ENCODE measurements around the gene PANK4.
"Not testable (repeated sequence)": the region's sequence is repeated elsewhere in the genome, so short reads cannot be mapped to it uniquely, and the experiment has no call there.

Gene PANK4

GRCh38 chr1:2473198-2473597 is 53.2 kb downstream of the PANK4 start:
- DNase-seq, result no peak

DNA sequence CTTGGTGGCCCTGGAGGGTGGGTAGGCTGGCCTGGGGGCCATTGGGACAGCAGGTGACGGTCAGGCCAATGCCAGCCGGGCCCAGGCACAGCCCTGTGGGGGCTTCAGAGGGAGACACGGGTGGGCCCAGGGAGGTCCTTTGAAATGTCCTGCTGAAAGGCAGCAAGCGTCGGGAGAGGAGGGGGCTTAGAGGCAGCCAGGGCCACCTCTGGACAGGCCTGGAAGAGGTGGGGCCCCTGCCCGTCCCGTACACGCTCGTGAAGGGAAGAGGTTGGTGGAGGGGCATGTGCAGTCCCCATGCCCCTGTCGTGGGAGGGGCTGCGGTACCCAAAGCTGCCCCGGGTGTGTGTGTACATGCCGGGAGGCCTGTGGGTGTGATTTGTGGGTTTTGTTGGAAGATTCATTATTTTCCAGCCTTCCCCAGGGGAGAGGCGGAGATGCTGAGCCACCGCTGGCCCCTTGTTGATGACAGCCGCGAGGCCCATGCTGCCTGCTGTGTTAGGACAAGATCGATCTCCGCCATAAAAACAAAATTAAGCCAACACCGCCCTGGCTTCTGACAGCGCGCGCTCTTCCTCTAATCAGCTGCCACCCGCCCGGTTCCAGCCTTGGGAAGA is 53.7 kb downstream of the PANK4 start:
- DNase-seq, result no peak

GRCh38 chr1:2472109-2472508 is 54.3 kb downstream of the PANK4 start:
- no peak for DNase-seq

- no peak for DNase-seq
These were observed 54.8 kb downstream of the PANK4 start for GRCh38 chr1:2471587-2472001.

GRCh38 chr1:2471159-2471471 is 55.3 kb downstream of the PANK4 start:
- DNase-seq, result no peak

DNA sequence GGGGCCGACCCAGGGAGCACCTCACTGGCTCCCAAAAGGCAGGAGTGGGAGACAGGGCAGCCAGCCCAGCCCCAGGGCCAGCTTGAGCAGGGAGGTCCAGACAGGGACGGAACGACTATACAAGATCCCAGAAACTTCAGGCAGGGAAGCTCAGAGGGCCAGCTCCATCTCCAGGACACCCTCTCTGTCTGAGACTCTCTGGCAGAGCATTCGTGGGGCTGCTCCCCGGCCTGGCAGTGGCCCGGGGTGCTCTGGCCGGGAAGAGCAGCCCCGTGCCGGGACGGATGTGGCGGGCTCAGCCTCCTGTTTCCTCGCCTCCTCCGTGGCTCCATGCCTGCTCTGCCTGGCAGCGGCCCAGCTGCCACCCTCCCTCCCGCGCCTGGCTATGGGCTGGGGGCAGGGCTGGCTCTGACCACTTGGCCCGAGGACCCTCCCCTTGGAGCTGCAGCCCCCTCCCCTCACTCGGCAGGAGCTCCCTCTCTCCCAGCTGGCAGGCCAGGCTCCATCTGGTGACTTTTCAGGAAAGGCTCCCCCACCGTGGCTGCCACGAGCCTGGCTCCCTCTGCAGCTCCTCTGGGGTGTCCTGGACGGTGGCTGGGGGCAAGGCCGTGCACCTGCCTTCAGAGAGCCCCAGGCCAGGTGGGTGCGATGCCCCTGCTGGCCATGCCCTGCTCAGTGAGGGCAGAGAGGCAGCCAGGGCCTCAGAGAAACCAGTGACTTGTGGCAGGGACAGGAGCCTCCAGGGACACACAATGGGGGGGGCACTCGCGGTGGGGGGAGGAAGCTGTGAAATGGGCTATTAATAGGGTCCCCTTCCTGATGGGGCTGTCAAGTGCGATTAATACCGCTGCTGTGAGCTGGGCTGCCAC is 55.9 kb downstream of the PANK4 start:
- no peak for DNase-seq

DNA sequence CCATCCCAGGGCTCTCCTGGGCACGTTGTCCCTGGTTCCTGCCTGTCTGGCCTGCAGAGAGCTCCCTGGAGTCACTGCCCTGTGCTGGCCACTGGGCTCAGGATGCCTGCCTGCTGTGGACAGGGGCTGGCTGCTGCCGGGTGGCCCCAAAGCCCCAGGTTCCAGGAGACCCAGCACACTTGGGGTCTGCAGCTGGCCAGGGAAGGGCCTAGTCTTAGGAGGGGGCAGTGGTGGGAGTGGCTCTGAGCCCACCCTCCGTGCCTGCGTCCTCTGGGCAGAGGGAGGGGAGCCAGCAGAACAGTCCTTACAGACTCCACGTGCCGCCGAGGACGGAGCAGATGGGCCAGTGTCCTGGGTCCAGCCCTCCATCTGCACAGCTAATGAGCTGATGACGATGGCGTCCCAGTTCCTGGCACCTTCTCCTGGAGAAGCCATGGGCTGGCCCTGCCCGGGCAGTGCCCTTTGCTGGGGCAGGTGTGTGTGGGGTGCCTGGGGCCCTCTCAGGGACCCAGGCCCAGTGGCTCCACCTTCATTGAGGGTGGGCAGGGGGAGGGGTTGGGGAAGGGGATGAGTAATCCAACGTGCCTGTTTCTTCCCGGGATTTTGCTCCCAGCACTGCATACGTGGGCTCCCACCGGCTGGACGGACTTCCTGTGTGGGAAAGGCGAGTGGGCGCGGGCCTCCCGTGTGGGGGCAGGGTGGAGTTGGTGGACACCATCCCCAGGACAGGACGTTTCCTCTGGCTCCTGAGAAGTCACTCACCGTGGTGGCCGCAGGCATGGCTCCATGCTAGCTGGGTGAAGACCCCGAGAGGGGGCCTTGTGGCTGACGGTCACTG is 57.1 kb downstream of the PANK4 start:
- no peak for DNase-seq

DNA sequence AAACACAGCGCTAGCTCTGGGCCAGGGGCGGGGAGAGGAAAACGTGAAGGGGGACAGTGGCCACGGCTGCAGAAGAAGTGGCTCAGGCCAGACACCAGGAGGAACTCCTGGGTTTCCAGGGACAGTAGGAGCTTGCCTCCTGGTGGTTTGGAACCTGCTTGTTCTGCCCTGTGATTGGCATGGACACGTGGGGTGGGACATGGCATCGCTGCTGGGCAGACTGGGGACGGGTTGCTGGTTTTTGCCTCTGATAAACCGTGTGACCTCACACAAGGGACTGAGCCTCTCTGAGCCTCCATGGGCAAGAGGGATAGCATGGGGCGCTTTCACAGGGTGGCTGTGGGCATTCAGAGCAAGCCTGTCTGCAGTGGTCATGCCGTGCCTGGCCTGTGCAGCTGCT is 57.9 kb downstream of the PANK4 start:
- no peak for DNase-seq

DNA sequence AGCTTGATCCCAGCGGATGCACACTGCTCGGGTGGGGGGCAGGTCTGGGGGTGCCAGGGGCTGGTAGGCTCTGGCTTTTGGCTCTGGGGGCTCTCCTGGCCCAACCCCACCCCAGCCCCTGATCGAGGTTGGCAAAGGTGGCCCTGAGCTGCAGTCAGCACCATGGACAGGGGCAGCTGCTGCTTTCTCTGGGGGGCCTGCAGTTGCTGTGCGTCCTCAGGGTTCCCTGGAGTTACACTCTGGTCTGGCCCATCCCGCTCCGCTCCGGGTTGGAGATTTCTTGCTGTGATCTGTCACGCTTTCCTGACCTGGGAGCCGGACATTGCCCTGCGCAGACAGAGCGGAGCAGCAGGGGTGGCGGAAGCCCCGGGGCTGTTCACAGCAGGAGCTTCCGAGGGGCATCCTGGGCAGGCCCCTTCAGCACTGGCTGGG is 58.3 kb downstream of the PANK4 start:
- DNase-seq, result peak; percentile 35

- peak; percentile 41 for DNase-seq
These were observed 59.3 kb downstream of the PANK4 start for GRCh38 chr1:2466958-2467554.

DNA sequence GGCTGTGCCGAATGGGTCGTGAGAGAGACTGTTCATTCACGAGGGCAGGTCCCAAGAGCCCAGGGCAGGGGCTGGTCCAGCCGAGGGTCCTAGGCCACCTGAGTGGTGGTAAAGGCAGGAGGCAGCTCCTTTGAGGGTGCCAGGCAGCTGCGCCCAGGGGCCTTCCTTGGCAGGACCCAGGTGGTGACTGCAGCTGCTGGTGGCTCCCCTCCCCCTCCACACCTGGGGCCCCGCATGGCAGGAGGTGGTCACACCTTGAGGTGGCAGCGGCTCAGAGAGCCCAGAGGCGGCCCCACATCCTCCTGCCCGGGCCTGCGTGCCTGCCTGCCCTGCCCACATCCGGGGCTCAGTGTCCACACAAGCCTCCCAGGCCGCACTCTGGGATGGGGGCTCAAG is 60.1 kb downstream of the PANK4 start:
- DNase-seq, result no peak

GRCh38 chr1:2465371-2466269 is 60.8 kb downstream of the PANK4 start:
- DNase-seq, result no peak

DNA sequence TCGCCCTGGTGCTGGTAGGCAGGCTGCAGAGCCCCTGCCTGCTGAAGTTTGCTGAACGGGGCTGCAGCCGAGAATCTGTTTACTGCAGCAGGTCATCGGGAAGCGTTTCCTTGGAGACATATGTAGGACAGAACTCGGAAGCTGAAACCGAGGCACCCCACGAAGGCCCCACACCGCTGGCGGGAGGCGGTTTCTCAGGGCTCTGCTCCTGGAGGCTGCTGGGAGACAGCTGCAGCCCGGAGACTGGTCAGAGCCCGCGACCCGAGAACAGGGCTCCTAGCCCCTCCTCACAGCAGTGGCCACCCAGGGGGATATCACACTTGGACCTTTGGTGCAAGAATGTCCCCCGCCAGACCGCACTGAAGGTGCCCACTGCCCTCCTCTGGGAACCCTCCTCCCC is 63.0 kb downstream of the PANK4 start:
- no peak for DNase-seq

DNA sequence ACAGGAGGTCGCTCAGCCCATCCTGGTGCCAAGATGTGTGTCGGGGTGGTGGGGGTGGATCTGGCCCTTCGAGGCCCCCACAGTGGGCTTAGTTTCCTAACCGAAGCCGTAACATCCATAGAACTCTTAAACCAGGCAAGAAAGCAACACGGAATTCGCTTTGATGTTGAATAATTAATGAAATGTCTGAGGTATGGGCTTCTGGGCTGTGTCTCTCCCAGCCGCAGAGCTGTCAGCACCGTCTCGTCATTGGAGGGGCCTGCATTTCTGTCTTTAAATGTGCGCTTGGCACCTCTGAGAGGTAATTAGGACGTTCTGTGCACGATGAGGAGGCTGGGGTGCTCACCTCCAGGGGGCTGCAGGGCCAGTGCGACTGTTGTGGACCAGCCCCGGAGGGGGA is 63.6 kb downstream of the PANK4 start:
- DNase-seq, result no peak

DNA sequence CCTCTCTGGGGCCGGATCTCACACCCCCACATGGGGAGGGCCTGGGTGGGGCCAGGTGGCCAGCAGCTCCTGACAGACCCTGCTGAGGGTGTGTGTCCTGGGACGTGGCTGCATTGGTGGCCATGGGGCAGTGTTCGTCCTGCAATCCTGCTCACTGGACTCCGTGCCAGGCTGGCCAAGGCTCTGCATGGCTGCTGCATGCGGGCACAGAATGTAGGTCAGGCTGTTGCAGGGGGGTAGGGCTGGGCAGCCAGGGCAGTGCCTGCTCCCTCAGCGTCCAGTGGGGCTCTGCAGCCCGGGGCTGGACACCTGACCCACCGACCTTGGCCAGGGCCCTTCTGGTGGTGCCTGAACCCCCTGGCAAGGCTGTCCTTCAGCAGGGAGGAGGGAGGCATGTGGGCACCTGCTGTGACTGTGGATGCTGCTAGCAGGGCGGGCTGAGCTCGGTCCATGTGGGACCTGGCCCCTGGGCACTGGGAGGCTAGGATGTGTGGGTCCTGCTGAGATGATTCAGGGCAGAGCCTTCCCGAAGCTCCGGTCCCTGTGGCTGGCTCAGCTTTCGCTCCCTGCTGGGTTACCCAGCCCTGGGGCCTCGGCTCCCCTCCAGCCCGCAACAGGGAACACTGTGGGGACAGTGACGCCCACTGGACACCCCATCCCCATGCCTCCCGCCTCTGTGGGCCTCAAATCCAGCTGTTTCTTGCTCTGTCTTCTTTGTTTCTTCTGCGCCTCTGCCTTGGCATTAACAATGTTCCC is 65.2 kb downstream of the PANK4 start:
- no peak for DNase-seq

- no peak for DNase-seq
These were observed 66.2 kb downstream of the PANK4 start for GRCh38 chr1:2460203-2460602.

DNA sequence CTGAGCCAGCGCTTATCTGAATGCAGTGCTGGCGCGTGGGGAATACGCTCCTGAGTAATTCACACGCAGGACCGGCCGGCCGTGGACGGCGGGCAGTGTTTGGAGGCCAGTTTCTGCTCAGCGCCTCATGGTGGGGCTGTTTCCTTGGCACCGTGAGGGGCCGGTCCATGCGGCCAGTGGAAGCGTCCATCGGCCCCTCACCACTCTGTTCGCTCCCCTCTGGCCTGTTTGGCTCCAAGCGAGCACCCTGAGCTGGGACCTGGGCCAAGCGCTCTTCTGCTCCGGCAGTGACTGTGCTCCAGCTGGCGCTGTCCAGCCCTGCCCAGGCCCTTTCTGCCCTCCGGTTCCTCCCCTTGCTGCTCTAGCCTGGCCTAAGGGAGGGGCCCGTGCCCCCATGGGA is 66.6 kb downstream of the PANK4 start:
- no peak for DNase-seq

DNA sequence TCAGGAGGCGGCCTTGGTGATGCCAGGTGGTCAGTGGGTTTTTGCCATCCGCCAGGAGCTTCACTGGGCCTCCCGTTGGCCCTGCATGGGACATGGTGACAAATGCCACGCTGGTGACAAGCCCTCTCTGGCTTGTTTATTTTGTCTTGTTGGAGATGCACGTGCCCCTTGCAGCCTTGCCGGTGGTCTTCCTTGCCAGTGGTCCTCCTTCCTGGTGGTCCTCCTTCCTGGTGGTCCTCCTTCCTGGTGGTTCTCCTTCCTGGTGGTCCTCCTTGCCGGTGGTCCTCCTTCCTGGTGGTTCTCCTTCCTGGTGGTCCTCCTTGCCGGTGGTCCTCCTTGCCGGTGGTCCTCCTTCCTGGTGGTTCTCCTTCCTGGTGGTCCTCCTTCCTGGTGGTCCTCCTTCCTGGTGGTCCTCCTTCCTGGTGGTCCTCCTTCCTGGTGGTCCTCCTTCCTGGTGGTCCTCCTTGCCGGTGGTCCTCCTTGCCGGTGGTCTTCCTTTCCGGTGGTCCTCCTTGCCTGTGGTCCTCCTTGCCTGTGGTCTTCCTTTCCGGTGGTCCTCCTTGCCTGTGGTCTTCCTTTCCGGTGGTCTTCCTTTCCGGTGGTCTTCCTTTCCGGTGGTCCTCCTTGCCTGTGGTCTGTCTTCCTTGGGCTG is 67.2 kb downstream of the PANK4 start:
- DNase-seq, result not testable (repeated sequence)

DNA sequence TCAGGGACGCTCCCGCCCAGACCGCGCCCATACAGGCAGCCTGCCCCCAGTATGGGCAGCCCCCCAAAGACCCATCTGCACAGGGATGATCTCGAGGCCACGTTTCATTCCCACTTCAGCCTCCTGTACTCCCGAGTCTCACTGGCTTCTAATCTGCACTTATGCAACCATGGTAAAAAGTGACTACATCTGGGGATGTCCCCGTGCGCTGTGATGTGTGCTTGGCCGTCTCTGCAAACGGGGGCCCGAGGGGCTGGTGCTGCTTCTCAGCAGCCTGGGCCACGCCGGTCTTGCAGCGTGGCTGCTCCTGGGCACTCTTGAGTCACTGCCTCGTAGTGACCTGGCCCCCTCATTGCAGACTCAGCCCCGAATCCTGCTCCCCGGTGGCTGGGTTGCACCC is 67.7 kb downstream of the PANK4 start:
- no peak for DNase-seq
